ENCODE data around the gene MOCS2. TPM values are rescaled to one million over a fixed set of nuclear protein-coding genes. Genes with fewer than 3 reads are reported as not detected.

MOCS2 gene
- total RNA-seq, 2 donors from 2014 or later = 27.8 to 31.6 TPM

- Histone ChIP-seq H3K36me3 (no peaks in the 10 kb centered on the region), H3K4me1 (no peaks in the 10 kb centered on the region), H3K9ac (ENCODE audit: low read depth in 2 of 2, low read length in 2 of 2) (no peak overlapping the region), H3K27ac (no peak overlapping the region), H3K4me3 (no peak overlapping the region), H3K27me3 (no peaks in the 10 kb centered on the region), H3K9me3 (no peaks in the 10 kb centered on the region)
- no peak for TF ChIP-seq CTCF (IDR thresholded peaks at IDR 0.05)
- intact Hi-C loops (cut with DNase I) = no loop called here
- DNase-seq = no peak
Measured at GRCh38 chr5:53127107-53127506, 17.6 kb upstream of the MOCS2 start.

GRCh38 chr5:53126521-53126920 is 17.0 kb upstream of the MOCS2 start:
- Histone ChIP-seq H3K27ac (no peak overlapping the region), H3K4me1 (no peaks in the 10 kb centered on the region), H3K27me3 (no peaks in the 10 kb centered on the region), H3K9me3 (no peaks in the 10 kb centered on the region), H3K9ac (ENCODE audit: low read depth in 2 of 2, low read length in 2 of 2) (no peak overlapping the region), H3K36me3 (no peaks in the 10 kb centered on the region), H3K4me3 (no peak overlapping the region)
- intact Hi-C loops (cut with DNase I) = no loop called here
- DNase-seq = no peak
- TF ChIP-seq CTCF (IDR thresholded peaks at IDR 0.05) = no peak

- no peak for DNase-seq
- no peaks in the 10 kb centered on the region for H3K4me1 ChIP-seq
- no peak for TF ChIP-seq CTCF (IDR thresholded peaks at IDR 0.05)
- no peaks in the 10 kb centered on the region for H3K27me3 ChIP-seq
- no peaks in the 10 kb centered on the region for H3K9me3 ChIP-seq
- H3K27ac ChIP-seq = no peak overlapping the region
- intact Hi-C loops (cut with DNase I) = no loop called here
- no peak overlapping the region for H3K9ac ChIP-seq (ENCODE audit: low read depth in 2 of 2, low read length in 2 of 2)
- H3K36me3 ChIP-seq = no peaks in the 10 kb centered on the region
- H3K4me3 ChIP-seq = no peak overlapping the region
Measured at GRCh38 chr5:53123702-53124101, 14.1 kb upstream of the MOCS2 start.

- H3K27me3 ChIP-seq = no peaks in the 10 kb centered on the region
Measured at GRCh38 chr5:53120165-53120564, 10.6 kb upstream of the MOCS2 start.

GRCh38 chr5:53118879-53119278 is 9.3 kb upstream of the MOCS2 start:
- TF ChIP-seq CTCF (IDR thresholded peaks at IDR 0.05) = no peak
- H3K27ac ChIP-seq = no peak overlapping the region
- H3K4me3 ChIP-seq = no peak overlapping the region
- intact Hi-C loops (cut with DNase I) = no loop called here
- H3K36me3 ChIP-seq = no peaks in the 10 kb centered on the region
- no peak for DNase-seq
- H3K4me1 ChIP-seq = no peaks in the 10 kb centered on the region
- H3K27me3 ChIP-seq = no peaks in the 10 kb centered on the region
- H3K9ac ChIP-seq (ENCODE audit: low read depth in 2 of 2, low read length in 2 of 2) = no peak overlapping the region
- H3K9me3 ChIP-seq = no peaks in the 10 kb centered on the region

More at GRCh38 chr5:53120165-53120564, 10.6 kb upstream of the MOCS2 start:
- Histone ChIP-seq H3K9me3 (no peaks in the 10 kb centered on the region), H3K27ac (no peak overlapping the region), H3K36me3 (no peaks in the 10 kb centered on the region), H3K9ac (ENCODE audit: low read depth in 2 of 2, low read length in 2 of 2) (no peak overlapping the region), H3K4me1 (no peaks in the 10 kb centered on the region), H3K4me3 (no peak overlapping the region)
- no peak for TF ChIP-seq CTCF (IDR thresholded peaks at IDR 0.05)
- DNase-seq = no peak
- intact Hi-C loops (cut with DNase I) = no loop called here

GRCh38 chr5:53116597-53116996 is 7.0 kb upstream of the MOCS2 start:
- H3K36me3 ChIP-seq = no peaks in the 10 kb centered on the region
- H3K4me3 ChIP-seq = no peak overlapping the region
- intact Hi-C loops (cut with DNase I) = no loop called here
- TF ChIP-seq CTCF (IDR thresholded peaks at IDR 0.05) = no peak
- H3K9ac ChIP-seq (ENCODE audit: low read depth in 2 of 2, low read length in 2 of 2) = no peak overlapping the region
- no peaks in the 10 kb centered on the region for H3K4me1 ChIP-seq
- H3K27me3 ChIP-seq = no peaks in the 10 kb centered on the region
- DNase-seq = no peak
- H3K9me3 ChIP-seq = no peaks in the 10 kb centered on the region
- H3K27ac ChIP-seq = no peak overlapping the region

Measured in colonic mucosa (tissue), 4 donors.